Omental fat pad (tissue), 4 donors: Measurements from ENCODE around the gene TEX55. TPM values are rescaled to one million over a fixed set of nuclear protein-coding genes. Genes with fewer than 3 reads are reported as not detected.
"Not testable (repeated sequence)": the region's sequence is repeated elsewhere in the genome, so short reads cannot be mapped to it uniquely, and the experiment has no call there.

Source experiments
- ATAC-seq: fragments of 150-250 bp; one replicate; pipeline ENCODE4 v1.9.1; 2016; ENCODE audit warnings: mild to moderate bottlenecking, moderate library complexity; ENCODE audit not compliant: low FRiP score
- DNase-seq: peaks from one replicate; pipeline ENCODE4 v3.0.0-alpha.2; 2019; ENCODE audit warnings: low spot score
- CTCF ChIP-seq, 3 donors: fragments of 450-650 bp; IDR thresholded peaks; one replicate each; pipeline ENCODE4 v1.5.1; 2016 to 2017; ENCODE audit warnings: antibody characterized with exemption in 3 of 3, mild to moderate bottlenecking in 3 of 3, moderate library complexity in 2 of 3
- total RNA-seq, 4 donors: library from RNA; depleted of rRNA; stranded (reverse); fragments of >200 nt; gene quantifications; one replicate each; pipeline ENCODE4 v1.1.0, GENCODE V29; 2016

TEX55 gene
- total RNA-seq, 4 donors from 2014 or later: not detected

- TF ChIP-seq CTCF (IDR thresholded peaks at IDR 0.05): no peak
- DNase-seq (no peak), ATAC-seq (no peak)
Observed at GRCh38 chr3:119160815-119161214, 14.8 kb downstream of the TEX55 start.

- no peak for TF ChIP-seq CTCF (IDR thresholded peaks at IDR 0.05)
- ATAC-seq (no peak), DNase-seq (no peak)
Observed at GRCh38 chr3:119161240-119161639, 15.3 kb downstream of the TEX55 start.

- not testable (repeated sequence) for DNase-seq, ATAC-seq
Observed at GRCh38 chr3:119164745-119165144, 18.8 kb downstream of the TEX55 start.

- ATAC-seq (no peak), DNase-seq (no peak)
- TF ChIP-seq CTCF (IDR thresholded peaks at IDR 0.05): no peak
Observed at GRCh38 chr3:119170821-119171220, 24.9 kb downstream of the TEX55 start.

DNA sequence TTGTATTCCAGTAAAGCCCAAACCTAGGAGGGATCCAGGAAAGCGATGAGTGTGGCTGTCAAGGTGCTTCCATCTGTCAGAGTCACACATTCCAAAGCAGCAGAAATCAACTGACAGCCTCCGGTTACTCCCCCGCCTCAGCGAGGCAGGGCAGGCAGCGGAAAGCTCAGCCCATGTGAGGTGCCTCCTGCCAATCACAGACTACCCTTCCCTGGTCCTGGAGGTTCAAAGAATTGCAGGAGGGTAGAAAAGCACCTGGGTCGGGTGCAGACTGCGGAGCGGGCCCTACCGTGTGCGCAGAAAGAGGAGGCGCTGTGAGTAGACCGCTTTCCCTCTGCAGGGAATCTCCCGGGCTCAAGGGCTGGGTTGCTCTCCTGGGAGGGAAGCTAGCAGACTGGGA is 27.4 kb downstream of the TEX55 start, which contains the start of gene UPK1B:
Gene UPK1B, plus strand, starts transcription at position 274 of the 400 bp plus-strand sequence. CDS start 13,144 bp downstream, outside the sequence.
- ATAC-seq: peak; percentile 82
- TF ChIP-seq CTCF (IDR thresholded peaks at IDR 0.05): no peak

DNA sequence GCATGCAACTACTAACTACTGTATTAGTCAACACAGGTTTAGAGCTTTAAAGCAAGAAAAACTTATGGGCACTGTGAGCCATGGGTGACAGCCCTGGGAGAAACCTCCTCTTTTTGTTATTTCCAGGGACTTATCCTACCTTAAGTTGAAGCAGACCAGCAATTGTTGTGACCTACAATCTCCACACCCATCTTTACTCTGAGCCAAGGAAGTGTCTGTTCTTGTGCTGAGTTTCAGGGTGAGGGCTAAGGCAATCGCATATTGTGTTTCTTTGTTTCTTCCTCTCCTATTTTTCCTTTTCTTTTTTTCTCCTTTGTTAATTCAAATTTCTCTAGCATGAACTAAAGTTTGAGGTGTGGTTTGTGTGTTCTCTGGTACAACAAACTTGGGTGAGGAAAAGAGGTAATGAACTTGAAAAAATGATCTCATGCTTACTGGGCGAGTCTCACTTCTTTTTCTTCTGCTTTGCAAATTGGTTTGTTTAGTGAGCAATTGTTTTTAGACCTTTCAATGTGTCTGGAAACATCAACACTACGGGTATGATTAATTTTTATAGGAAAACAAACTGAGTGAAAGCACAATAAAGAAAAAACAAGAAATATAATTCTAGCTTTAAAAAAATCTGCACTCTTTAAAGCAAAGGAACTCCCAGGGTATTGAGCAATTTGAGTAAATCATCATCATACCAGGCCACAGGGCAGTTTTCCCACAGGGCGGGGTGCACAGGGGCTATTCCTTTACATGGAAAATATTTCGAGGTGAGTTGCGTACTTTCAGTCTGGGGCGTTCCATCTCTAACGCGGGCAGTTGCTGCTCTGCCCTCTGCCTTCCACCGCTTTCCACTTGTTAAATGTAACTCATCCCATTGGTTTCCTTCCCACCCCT is 30.1 kb downstream of the TEX55 start:
- TF ChIP-seq CTCF (IDR thresholded peaks at IDR 0.05): no peak
- no peak for DNase-seq
- ATAC-seq: peak; percentile 86

More for the DNA sequence above, 27.4 kb downstream of the TEX55 start, which contains the start of gene UPK1B:
- no peak for DNase-seq

DNA sequence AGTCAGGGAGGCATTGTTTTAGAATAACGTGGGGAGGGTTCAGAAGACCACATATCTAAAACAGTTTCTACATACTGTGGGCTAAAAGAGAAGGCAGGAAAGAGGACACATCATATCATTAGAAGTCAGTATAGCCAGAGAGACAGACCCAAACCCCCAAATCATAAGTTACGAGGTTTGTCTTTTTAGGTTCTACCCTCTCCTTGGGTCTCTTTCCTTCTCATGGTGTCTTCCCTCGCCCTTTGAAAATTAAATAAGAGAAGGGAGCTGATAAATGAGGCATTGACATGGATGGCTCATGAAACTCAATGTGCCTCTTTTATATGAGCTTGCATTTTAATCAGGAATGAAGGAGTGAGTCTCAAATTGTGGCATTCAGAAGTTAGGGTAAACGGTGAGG is 30.8 kb downstream of the TEX55 start:
- no peak for TF ChIP-seq CTCF (IDR thresholded peaks at IDR 0.05)
- DNase-seq: no peak
- no peak for ATAC-seq
